Uterus (tissue), 2 donors: ENCODE results near the gene ANKRD45.
"Not testable (repeated sequence)": the region's sequence is repeated elsewhere in the genome, so short reads cannot be mapped to it uniquely, and the experiment has no call there.

Experiments used
- CTCF ChIP-seq, 4 experiments: fragments of 200-600 bp in 2 of 4; fragments of 450-650 bp in 2 of 4; sonication (generic) in 2 of 4; IDR thresholded peaks; one replicate each; pipeline ENCODE4 v1.5.1; 2016 to 2019; ENCODE audit warnings: antibody characterized with exemption in 4 of 4, mild to moderate bottlenecking in 2 of 4, moderate library complexity in 1 of 4
- POLR2A ChIP-seq, 2 donors: fragments of 450-650 bp; IDR thresholded peaks; one replicate each; pipeline ENCODE4 v1.6.1; 2016; ENCODE audit warnings: antibody characterized with exemption in 2 of 2, mild to moderate bottlenecking in 1 of 2, moderate library complexity in 1 of 2

DNA sequence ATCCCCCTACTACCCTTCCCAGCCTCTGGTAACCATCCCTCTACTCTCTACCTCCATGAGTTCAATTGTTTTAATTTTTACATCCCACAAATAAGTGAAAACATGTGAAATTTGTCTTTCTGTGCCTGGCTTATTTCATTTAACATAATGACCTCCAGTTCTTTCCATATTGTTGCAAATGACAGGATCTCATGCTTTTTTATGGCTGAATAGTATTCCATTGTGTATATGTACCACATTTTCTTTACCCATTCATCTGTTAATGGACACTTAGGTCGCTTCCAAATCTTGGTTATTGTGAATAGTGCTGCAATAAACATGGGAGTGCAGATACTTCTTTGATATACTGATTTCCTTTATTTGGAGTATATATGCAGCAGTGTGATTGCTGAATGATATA, 105.8 kb downstream of the ANKRD45 start:
- TF ChIP-seq CTCF, POLR2A (IDR thresholded peaks at IDR 0.05): not testable (repeated sequence)
